BE2C (cell line): Measurements from ENCODE around the gene ZNF416.
A peak's percentile ranks its signal among the peaks of the same experiment; 100 is the strongest.

Experiments used
- DNase-seq: peaks from one replicate; pipeline ENCODE4 v3.0.0-alpha.2; 2020
- H3K27me3 ChIP-seq: fragments of 250-450 bp; sonication (Bioruptor Pico); 2 replicates; pipeline ENCODE4 v1.5.1; 2020; ENCODE audit warnings: mild to moderate bottlenecking
- H3K36me3 ChIP-seq: fragments of 250-450 bp; sonication (Bioruptor Pico); 2 replicates; pipeline ENCODE4 v1.5.1; 2020; ENCODE audit warnings: mild to moderate bottlenecking
- H3K4me1 ChIP-seq: fragments of 250-450 bp; sonication (Bioruptor Pico); 2 replicates; pipeline ENCODE4 v1.5.1; 2020
- H3K4me3 ChIP-seq: 2 replicates; pipeline ENCODE4 v1.5.1; 2011; ENCODE audit warnings: low read depth, low read length
- H3K9me3 ChIP-seq: fragments of 250-450 bp; sonication (Bioruptor Pico); 2 replicates; pipeline ENCODE4 v1.5.1; 2020
- TF ChIP-seq, protein P1 (sequence below): IDR thresholded peaks from 2 replicates; pipeline ENCODE4 v1.5.1; 2012; ENCODE audit warnings: mild to moderate bottlenecking, low read depth, low read length

The ZNF416 gene

DNA sequence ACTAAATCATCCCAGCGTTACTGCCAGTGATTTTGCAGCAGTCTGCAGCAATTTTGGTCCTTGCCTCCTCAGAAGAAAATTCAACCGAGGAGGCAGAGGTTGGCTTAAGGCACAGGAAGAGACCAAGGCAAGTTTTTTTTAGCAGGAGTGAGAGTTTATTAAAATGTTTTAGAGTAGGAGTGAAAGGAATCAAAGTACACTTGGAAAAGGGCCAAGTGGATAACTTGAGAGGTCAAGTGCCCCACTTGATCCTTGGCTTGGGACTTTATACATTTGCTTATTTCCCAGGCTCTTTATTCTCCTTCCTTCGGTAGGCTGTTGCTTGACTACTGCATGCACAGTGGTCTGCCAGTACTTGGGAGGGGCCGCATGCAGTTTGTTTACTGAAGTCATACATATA, 32.4 kb upstream of the ZNF416 start:
- peaks cover 26% of the 10 kb centered on the region for H3K36me3 ChIP-seq
- no peak for DNase-seq
- no peaks in the 10 kb centered on the region; the same call in 1 of the 2 replicates for H3K4me1 ChIP-seq
- H3K9me3 ChIP-seq, result peaks cover 7% of the 10 kb centered on the region; the same call in 1 of the 2 replicates
- H3K4me3 ChIP-seq, result no peak overlapping the region
- no peaks in the 10 kb centered on the region for H3K27me3 ChIP-seq
- TF ChIP-seq, protein P1, sequence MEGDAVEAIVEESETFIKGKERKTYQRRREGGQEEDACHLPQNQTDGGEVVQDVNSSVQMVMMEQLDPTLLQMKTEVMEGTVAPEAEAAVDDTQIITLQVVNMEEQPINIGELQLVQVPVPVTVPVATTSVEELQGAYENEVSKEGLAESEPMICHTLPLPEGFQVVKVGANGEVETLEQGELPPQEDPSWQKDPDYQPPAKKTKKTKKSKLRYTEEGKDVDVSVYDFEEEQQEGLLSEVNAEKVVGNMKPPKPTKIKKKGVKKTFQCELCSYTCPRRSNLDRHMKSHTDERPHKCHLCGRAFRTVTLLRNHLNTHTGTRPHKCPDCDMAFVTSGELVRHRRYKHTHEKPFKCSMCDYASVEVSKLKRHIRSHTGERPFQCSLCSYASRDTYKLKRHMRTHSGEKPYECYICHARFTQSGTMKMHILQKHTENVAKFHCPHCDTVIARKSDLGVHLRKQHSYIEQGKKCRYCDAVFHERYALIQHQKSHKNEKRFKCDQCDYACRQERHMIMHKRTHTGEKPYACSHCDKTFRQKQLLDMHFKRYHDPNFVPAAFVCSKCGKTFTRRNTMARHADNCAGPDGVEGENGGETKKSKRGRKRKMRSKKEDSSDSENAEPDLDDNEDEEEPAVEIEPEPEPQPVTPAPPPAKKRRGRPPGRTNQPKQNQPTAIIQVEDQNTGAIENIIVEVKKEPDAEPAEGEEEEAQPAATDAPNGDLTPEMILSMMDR, result no peak

- Histone ChIP-seq H3K4me3 (no peak overlapping the region), H3K4me1 (no peaks in the 10 kb centered on the region), H3K27me3 (no peaks in the 10 kb centered on the region), H3K36me3 (peaks cover 34% of the 10 kb centered on the region), H3K9me3 (no peaks in the 10 kb centered on the region)
- DNase-seq, result no peak
- TF ChIP-seq, protein P1, result no peak
Observed at GRCh38 chr19:57606931-57607330, 28.2 kb upstream of the ZNF416 start.

DNA sequence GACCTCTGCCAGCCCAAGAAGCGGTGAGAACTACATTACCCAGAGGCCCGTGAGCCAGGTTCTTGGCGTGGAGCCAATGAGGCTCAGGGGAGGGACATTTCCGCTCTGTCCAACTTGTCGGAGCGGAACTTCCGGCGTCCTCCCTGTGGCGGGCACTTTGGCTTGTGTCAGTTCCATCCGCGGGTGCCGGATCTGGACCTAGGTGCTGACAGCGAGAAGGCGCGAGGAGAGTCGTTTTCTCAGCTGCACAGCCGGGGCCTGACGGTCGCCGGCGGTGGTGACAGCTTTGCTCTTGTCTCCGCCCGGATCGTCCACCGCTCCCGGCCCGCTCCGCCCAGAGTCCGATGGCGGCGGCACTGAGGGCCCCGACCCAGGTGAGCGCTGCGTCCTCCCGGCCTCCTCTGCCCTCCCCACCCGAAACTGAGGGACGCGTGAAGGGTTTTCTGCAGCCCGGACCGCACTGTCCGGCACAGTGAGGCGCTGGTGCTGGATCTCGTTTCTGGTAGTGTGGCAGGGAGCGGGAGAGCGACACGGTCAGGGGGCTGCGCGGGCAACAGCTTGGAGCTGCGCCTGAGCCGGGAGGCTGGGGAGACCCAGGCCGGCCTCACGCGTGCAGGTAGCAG, 21.2 kb upstream of the ZNF416 start, which contains the start of gene ZNF530:
TSS of gene ZNF530 (plus strand) at position 125 of the 623 bp plus-strand sequence. CDS start 4,461 bp downstream, outside the sequence.
- TF ChIP-seq, protein P1, result no peak
- peak; percentile 94 for DNase-seq
- no peaks in the 10 kb centered on the region; the same call in 1 of the 2 replicates for H3K4me1 ChIP-seq
- peaks cover 7% of the 10 kb centered on the region for H3K36me3 ChIP-seq
- no peaks in the 10 kb centered on the region; the same call in 1 of the 2 replicates for H3K9me3 ChIP-seq
- peak within 1 kb of the TSS; percentile 89 for H3K4me3 ChIP-seq
- H3K27me3 ChIP-seq, result no peaks in the 10 kb centered on the region

- H3K4me3 ChIP-seq, result peak overlapping the region; percentile 89
- TF ChIP-seq, protein P1, result no peak
- H3K9me3 ChIP-seq, result no peaks in the 10 kb centered on the region; the same call in 1 of the 2 replicates
- H3K4me1 ChIP-seq, result no peaks in the 10 kb centered on the region; the same call in 1 of the 2 replicates
- no peaks in the 10 kb centered on the region for H3K27me3 ChIP-seq
- no peak for DNase-seq
- peaks cover 2% of the 10 kb centered on the region for H3K36me3 ChIP-seq
Observed at GRCh38 chr19:57599377-57599760, 20.7 kb upstream of the ZNF416 start.

DNA sequence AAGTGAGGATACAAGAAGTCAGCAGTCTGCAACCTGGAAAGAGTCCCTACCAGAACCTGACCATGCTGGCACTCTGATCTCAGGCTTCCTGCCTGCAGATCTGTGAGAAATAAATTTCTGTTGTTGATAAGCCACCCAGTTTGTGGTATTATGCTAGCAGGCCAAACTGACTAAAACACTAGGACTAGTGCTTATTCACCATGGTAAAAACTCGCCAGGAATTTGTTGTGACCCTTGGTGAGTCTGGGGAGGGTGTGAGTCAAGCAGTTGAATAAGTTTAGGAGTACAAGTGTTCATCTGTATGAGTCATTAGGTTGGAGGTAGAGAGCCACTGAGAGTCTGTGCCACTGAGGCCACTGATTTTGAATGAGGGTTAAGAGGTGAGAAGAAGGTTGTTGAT, 8.8 kb upstream of the ZNF416 start:
- TF ChIP-seq, protein P1, result no peak
- Histone ChIP-seq H3K36me3 (peaks cover 43% of the 10 kb centered on the region), H3K4me3 (no peak overlapping the region), H3K27me3 (no peaks in the 10 kb centered on the region), H3K9me3 (peaks cover 5% of the 10 kb centered on the region; the same call in 1 of the 2 replicates), H3K4me1 (no peaks in the 10 kb centered on the region)
- no peak for DNase-seq
